Suprapubic skin (tissue), 4 donors: ENCODE data around the gene CNGB1.

Source experiments
- CTCF ChIP-seq, 2 donors: fragments of 200-600 bp in 1 of 2; fragments of 450-650 bp in 1 of 2; sonication (generic) in 1 of 2; IDR thresholded peaks; one replicate each; pipeline ENCODE4 v1.5.1; 2016 to 2019; ENCODE audit warnings: antibody characterized with exemption in 2 of 2, mild to moderate bottlenecking in 1 of 2, moderate library complexity in 1 of 2
- POLR2A ChIP-seq, 2 donors: fragments of 450-650 bp; IDR thresholded peaks; one replicate each; pipeline ENCODE4 v1.6.1; 2017; ENCODE audit warnings: antibody characterized with exemption in 2 of 2, mild to moderate bottlenecking in 2 of 2, moderate library complexity in 2 of 2
- POLR2AphosphoS5 ChIP-seq, 3 donors: sonication (generic); formaldehyde crosslinking; IDR thresholded peaks; one replicate each; pipeline ENCODE4 v1.6.1; 2017; ENCODE audit warnings: antibody characterized with exemption in 3 of 3

GRCh38 chr16:57889522-57889921, 81.4 kb downstream of the CNGB1 start:
- TF ChIP-seq CTCF (IDR thresholded peaks at IDR 0.05) (no peak), POLR2A (IDR thresholded peaks at IDR 0.05) (no peak), POLR2AphosphoS5 (IDR thresholded peaks at IDR 0.05) (no peak)
